GM12891 (cell line): Measurements from ENCODE around the gene NUAK1.

Experiments used
- POLR2A ChIP-seq: IDR thresholded peaks from 2 replicates; pipeline ENCODE4 v1.6.1; 2011; ENCODE audit warnings: low read depth, low read length, control low read depth
- POLR2AphosphoS5 ChIP-seq: IDR thresholded peaks from 2 replicates; pipeline ENCODE4 v1.6.1; 2011; ENCODE audit warnings: low read depth, low read length, control low read depth
- POU2F2 ChIP-seq: IDR thresholded peaks from 2 replicates; pipeline ENCODE4 v1.6.1; 2011; ENCODE audit warnings: low read depth, mild to moderate bottlenecking, control low read depth, low read length, moderate library complexity
- SPI1 ChIP-seq: IDR thresholded peaks from 2 replicates; pipeline ENCODE4 v1.6.1; 2011; ENCODE audit warnings: low read depth, low read length, control low read depth
- TAF1 ChIP-seq: IDR thresholded peaks from 2 replicates; pipeline ENCODE4 v1.6.1; 2011; ENCODE audit warnings: low read depth, low read length, control low read depth

DNA sequence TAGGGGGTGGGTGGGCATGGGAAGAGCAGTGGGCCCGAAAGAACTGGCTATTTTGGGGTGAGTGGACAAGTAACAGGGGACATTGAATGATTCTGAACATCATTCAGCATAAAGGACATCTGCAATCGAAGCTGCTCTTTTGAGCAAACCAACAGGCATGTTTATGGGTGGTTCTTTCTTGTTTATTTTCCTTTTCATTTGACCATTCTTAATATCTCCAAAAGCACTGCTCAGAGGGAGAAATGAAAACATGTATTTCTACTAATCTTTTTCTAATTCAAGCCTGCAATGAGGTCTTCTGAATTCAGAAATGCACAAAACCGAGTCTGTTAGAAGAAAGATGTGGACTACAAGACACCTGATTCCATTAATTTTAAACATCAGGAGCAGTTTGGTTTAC, 54.0 kb downstream of the NUAK1 start:
- TF ChIP-seq POLR2A (no peak), POLR2AphosphoS5 (no peak), TAF1 (no peak), POU2F2 (no peak), SPI1 (no peak)
